ENCODE measurements around the gene ASIC4. TPM values are rescaled to one million over a fixed set of nuclear protein-coding genes. Genes with fewer than 3 reads are reported as not detected.

Gene ASIC4
- total RNA-seq, 1 experiment from 2014 or later = 2.1 TPM

- no peak overlapping the region for H3K9ac ChIP-seq (ENCODE audit: low read length)
- no peaks in the 10 kb centered on the region for H3K36me3 ChIP-seq (ENCODE audit: control insufficient read depth in 1 of 2, insufficient read depth in 2 of 2, low read length in 2 of 2)
- TF ChIP-seq CEBPB (IDR thresholded peaks at IDR 0.05; ENCODE audit: low read depth) (no peak), SRF (IDR thresholded peaks at IDR 0.05; ENCODE audit: low read depth) (no peak), ATF3 (IDR thresholded peaks at IDR 0.05) (no peak), ZFX (IDR thresholded peaks at IDR 0.05) (no peak), POLR2A (IDR thresholded peaks at IDR 0.05; ENCODE audit: borderline replicate concordance, extremely low read depth, insufficient read depth, insufficient read length) (no peak), REST (IDR thresholded peaks at IDR 0.05; ENCODE audit: low read depth) (no peak), EZH2phosphoT487 (IDR thresholded peaks at IDR 0.05; ENCODE audit: borderline replicate concordance) (no peak), YY1 (IDR thresholded peaks at IDR 0.05; ENCODE audit: extremely low read depth, insufficient replicate concordance, low read depth, low read length) (no peak), ZBTB33 (IDR thresholded peaks at IDR 0.05; ENCODE audit: extremely low read depth, insufficient replicate concordance, low read length) (no peak), MAX (IDR thresholded peaks at IDR 0.05) (no peak), JUND (IDR thresholded peaks at IDR 0.05) (no peak), SP1 (IDR thresholded peaks at IDR 0.05; ENCODE audit: low read depth) (no peak), CBX3 (IDR thresholded peaks at IDR 0.05; ENCODE audit: low read depth) (no peak), CTCF (IDR thresholded peaks at IDR 0.05 in 2 of 3, conservative IDR thresholded peaks at IDR 0.05 in 1 of 3; ENCODE audit: borderline replicate concordance in 1 of 3, insufficient read depth in 1 of 3, low read depth in 2 of 3, low read length in 2 of 3) (no peak), RAD21 (IDR thresholded peaks at IDR 0.05; ENCODE audit: low read depth) (no peak), EZH2 (IDR thresholded peaks at IDR 0.05) (no peak), POLR2AphosphoS5 (IDR thresholded peaks at IDR 0.05; ENCODE audit: low read depth, low read length) (no peak), FOSL1 (IDR thresholded peaks at IDR 0.05; ENCODE audit: low read depth) (no peak)
- no peak overlapping the region for H2AFZ ChIP-seq (ENCODE audit: low read depth, low read length, poor library complexity, severe bottlenecking)
- H3K4me2 ChIP-seq (ENCODE audit: low read length) = no peak overlapping the region
- H3K9me3 ChIP-seq (ENCODE audit: control insufficient read depth in 1 of 2, insufficient read depth in 1 of 2, low read depth in 1 of 2, low read length in 2 of 2) = no peaks in the 10 kb centered on the region
- H3K4me1 ChIP-seq (ENCODE audit: control insufficient read depth in 1 of 2, insufficient read depth in 2 of 2, low read length in 2 of 2) = peaks cover 0 to 13% of the 10 kb centered on the region in 2 experiments; a peak in 1 of 4 replicates
- CTCF ChIA-PET = no interaction called here
- H3K27me3 ChIP-seq (ENCODE audit: insufficient read depth, low read length) = no peaks in the 10 kb centered on the region
- H3K4me3 ChIP-seq (replicated peaks in 1 of 2; ENCODE audit: low read depth in 1 of 2, low read length in 2 of 2) = no peak overlapping the region
- H4K20me1 ChIP-seq (ENCODE audit: insufficient read depth) = no peaks in the 10 kb centered on the region
- POLR2A ChIA-PET = no interaction called here
- BruUV-seq (replicated peaks) = no TSS peak
- no peaks in the 10 kb centered on the region for H3K9me2 ChIP-seq (ENCODE audit: insufficient read depth)
- peaks cover 3% of the 10 kb centered on the region; the same call in 1 of the 2 replicates for H3K79me2 ChIP-seq (ENCODE audit: insufficient read depth, low read length)
- H3K27ac ChIP-seq (ENCODE audit: low read depth, low read length) = no peak overlapping the region
- ATAC-seq (no peak), DNase-seq (ENCODE audit: low read depth, low spot score) (no peak)
- RAD21 ChIA-PET (ENCODE audit: low non-redundant PET in 1 of 2, low total read pairs in 2 of 2, uncharacterized antibody in 2 of 2, unreplicated experiment in 2 of 2) = no interaction called here
- intact Hi-C loops (cut with micrococcal nuclease) = no loop called here
These were observed 42.1 kb downstream of the ASIC4 start for GRCh38 chr2:219556413-219556812.
